ENCODE results near the gene SPNS2.

DNA sequence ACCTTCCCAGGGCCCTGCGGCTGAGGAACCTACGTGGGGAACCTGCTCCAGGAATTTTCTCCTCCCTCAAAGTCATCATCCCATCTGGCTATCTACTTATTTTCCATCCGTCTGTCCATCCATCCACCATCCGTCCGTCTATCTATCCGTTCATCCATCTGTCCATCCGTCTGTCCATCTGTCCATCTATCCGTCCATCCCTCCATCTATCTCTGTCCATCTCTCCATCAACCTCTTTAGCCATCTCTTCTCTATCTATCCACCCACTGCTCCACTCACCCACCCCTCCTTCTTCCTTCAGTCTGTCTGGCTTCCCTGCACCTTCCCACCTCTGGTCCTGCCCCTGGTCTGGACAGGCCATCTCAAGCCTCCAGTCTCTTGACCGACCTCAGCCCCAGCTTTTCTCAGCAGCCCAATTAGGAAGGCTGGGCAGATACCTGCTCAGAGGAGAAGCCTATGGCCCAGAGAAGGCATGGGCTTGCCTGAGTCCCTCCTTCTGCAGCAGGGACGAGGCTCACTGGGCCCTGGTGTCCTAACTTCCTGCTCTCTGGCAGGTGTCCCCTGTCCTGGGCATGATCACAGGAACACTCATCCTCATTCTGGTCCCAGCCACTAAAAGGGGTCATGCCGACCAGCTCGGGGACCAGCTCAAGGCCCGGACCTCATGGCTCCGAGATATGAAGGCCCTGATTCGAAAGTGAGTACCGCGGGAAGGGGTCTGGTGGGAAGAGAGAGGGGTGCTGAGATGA lies 33.5 kb downstream of the SPNS2 start:
- TF ChIP-seq, protein P1, sequence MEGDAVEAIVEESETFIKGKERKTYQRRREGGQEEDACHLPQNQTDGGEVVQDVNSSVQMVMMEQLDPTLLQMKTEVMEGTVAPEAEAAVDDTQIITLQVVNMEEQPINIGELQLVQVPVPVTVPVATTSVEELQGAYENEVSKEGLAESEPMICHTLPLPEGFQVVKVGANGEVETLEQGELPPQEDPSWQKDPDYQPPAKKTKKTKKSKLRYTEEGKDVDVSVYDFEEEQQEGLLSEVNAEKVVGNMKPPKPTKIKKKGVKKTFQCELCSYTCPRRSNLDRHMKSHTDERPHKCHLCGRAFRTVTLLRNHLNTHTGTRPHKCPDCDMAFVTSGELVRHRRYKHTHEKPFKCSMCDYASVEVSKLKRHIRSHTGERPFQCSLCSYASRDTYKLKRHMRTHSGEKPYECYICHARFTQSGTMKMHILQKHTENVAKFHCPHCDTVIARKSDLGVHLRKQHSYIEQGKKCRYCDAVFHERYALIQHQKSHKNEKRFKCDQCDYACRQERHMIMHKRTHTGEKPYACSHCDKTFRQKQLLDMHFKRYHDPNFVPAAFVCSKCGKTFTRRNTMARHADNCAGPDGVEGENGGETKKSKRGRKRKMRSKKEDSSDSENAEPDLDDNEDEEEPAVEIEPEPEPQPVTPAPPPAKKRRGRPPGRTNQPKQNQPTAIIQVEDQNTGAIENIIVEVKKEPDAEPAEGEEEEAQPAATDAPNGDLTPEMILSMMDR (conservative IDR thresholded peaks at IDR 0.05 in 1 of 2, IDR thresholded peaks at IDR 0.05 in 1 of 2; ENCODE audit: low read depth in 1 of 2, low read length in 2 of 2) = no peak
- no peak for TF ChIP-seq EZH2 (IDR thresholded peaks at IDR 0.05; ENCODE audit: low read length, missing control alignments)
